Measurements from ENCODE around the gene RSPH3. TPM values are rescaled to one million over a fixed set of nuclear protein-coding genes. Genes with fewer than 3 reads are reported as not detected.

RSPH3 gene
- total and polyA plus RNA-seq, 2 of the 8 experiments (the other 6 are each of a cell fraction or from before 2014, with no cell fraction given) = 0.60 to 2.7 TPM

DNA sequence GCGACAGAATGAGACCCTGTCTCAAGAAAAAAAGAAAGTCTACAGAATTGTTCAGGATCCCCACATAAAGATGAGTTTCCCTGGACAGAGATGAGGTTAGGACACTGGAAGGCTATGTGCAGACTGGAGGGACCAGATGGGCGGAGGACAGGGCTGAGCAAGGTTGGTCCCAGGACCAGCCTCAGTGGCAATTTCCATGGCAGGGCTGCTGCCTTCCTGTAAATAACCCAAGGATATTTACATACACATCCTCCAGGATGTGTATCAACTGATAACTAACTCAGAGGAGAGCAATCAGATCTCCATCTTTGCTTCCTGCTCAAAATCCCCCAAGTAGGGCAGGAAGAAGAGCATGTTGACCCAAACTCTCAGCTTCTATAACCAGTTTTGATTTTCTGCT, 58.8 kb downstream of the RSPH3 start:
- Histone ChIP-seq H2BK12ac (ENCODE audit: low read depth, low read length) (no peak overlapping the region), H3K27ac (ENCODE audit: low read depth, low read length) (no peak overlapping the region), H2BK15ac (ENCODE audit: low read length) (no peak overlapping the region), H3K79me2 (ENCODE audit: control insufficient read depth in 1 of 2, insufficient read depth in 2 of 2, low read length in 2 of 2) (no peaks in the 10 kb centered on the region), H2BK5ac (ENCODE audit: low read depth, low read length) (no peak overlapping the region), H3K36me3 (ENCODE audit: control insufficient read depth in 2 of 4, insufficient read depth in 4 of 4, low read length in 3 of 4) (no peaks in the 10 kb centered on the region), H3K18ac (ENCODE audit: extremely low read depth, low read length) (no peak overlapping the region), H3K56ac (replicated peaks; ENCODE audit: insufficient read length, low read depth, low read length) (no peak overlapping the region), H4K20me1 (replicated peaks in 1 of 2; ENCODE audit: control insufficient read depth in 1 of 2, insufficient read depth in 2 of 2, low read length in 2 of 2) (no peaks in the 10 kb centered on the region), H3K4me3 (ENCODE audit: extremely low read depth in 1 of 4, insufficient read depth in 2 of 4, low read depth in 3 of 4, low read length in 4 of 4) (no peak overlapping the region), H2BK120ac (replicated peaks; ENCODE audit: low read depth, low read length) (no peak overlapping the region), H4K91ac (replicated peaks; ENCODE audit: insufficient read length, low read length) (no peak overlapping the region), H3K4ac (replicated peaks; ENCODE audit: insufficient read length, low read depth, low read length) (peak overlapping the region; percentile 19), H3K9ac (replicated peaks in 1 of 4; ENCODE audit: extremely low read depth in 1 of 4, low read depth in 3 of 4, low read length in 3 of 4) (no peak overlapping the region), H3K23me2 (ENCODE audit: low read depth, low read length) (peaks cover 5% of the 10 kb centered on the region; the same call in 1 of the 2 replicates), H3K23ac (ENCODE audit: insufficient read length) (no peak overlapping the region), H3K14ac (ENCODE audit: insufficient read length) (no peak overlapping the region), H3K4me2 (ENCODE audit: insufficient read depth in 1 of 2, low read depth in 2 of 2, low read length in 2 of 2) (no peak overlapping the region), H3K79me1 (ENCODE audit: low read depth, low read length) (no peaks in the 10 kb centered on the region; the same call in 1 of the 2 replicates), H4K8ac (ENCODE audit: extremely low read depth, insufficient read depth, low read length) (no peak overlapping the region), H2BK20ac (ENCODE audit: low read length) (no peak overlapping the region), H3K9me3 (ENCODE audit: insufficient read depth in 2 of 2, low read depth in 1 of 2, low read length in 1 of 2) (no peaks in the 10 kb centered on the region; a peak in 1 of 4 replicates), H3K27me3 (replicated peaks in 1 of 4; ENCODE audit: control insufficient read depth in 3 of 4, extremely low read depth in 1 of 4, insufficient read depth in 3 of 4, low read length in 3 of 4) (peaks cover 0 to 4% (median 0%) of the 10 kb centered on the region in 4 experiments; a peak in 2 of 7 replicates), H2AFZ (ENCODE audit: low read length) (no peak overlapping the region), H4K5ac (ENCODE audit: insufficient read length, low read depth, low read length) (no peak overlapping the region), H2AK5ac (ENCODE audit: low read depth, low read length) (peak overlapping the region; percentile 58; the same call in 1 of the 2 replicates), H3K4me1 (replicated peaks in 1 of 4; ENCODE audit: control insufficient read depth in 3 of 4, insufficient read depth in 4 of 4, low read length in 3 of 4) (peaks cover 0 to 15% (median 8%) of the 10 kb centered on the region in 4 experiments; a peak in 6 of 7 replicates)
- ChIA-PET CTCF (ENCODE audit: partially characterized antibody) (interaction anchor here (0.9 kb wide), 1 partner anchor 15 kb away, joined by 3 read pairs; no protein-coding TSS in a partner anchor), POLR2A (ENCODE audit: partially characterized antibody) (no interaction called here)
- DNase-seq (ENCODE audit: low read depth in 1 of 2, low spot score in 2 of 2) = no peak
- no peak for FAIRE-seq
- 90% methylated on average over 2 of the region's 2 CpGs; no CpG with 5 or more reads in 1 of the 2 experiments for WGBS, 2 experiments (ENCODE audit: extremely low coverage in 1 of 2, insufficient coverage in 1 of 2, insufficient read length in 1 of 2, insufficient replicate concordance in 2 of 2, low coverage in 1 of 2, low lambda C conversion rate in 2 of 2, missing lambda C conversion rate in 1 of 2)
- no peak for TF ChIP-seq SUZ12 (IDR thresholded peaks at IDR 0.05; ENCODE audit: low read length)

All from H1 (cell line).